HT-29 (cell line): ENCODE data around the gene DZIP3. TPM values are rescaled to one million over a fixed set of nuclear protein-coding genes. Genes with fewer than 3 reads are reported as not detected.
A peak's percentile ranks its signal among the peaks of the same experiment; 100 is the strongest.
"Not testable (repeated sequence)": the region's sequence is repeated elsewhere in the genome, so short reads cannot be mapped to it uniquely, and the experiment has no call there.

Experiments used
- DNase-seq: peaks from one replicate; pipeline ENCODE4 v3.0.0-alpha.2; 2015; ENCODE audit warnings: low spot score
- total RNA-seq: library from RNA; depleted of rRNA; stranded (reverse); fragments of >200 nt; shearing (Covaris generic); gene quantifications from 2 replicates; pipeline ENCODE4 v1.2.3, GENCODE V29; 2014

The DZIP3 gene
- total RNA-seq, 1 experiment from 2014 or later, result 2.8 TPM

- DNase-seq, result no peak
These were observed 12.9 kb downstream of the DZIP3 start for GRCh38 chr3:108602249-108602934.

- DNase-seq, result no peak
These were observed 13.4 kb downstream of the DZIP3 start for GRCh38 chr3:108602935-108603294.

GRCh38 chr3:108603691-108604090 lies 14.2 kb downstream of the DZIP3 start:
- DNase-seq, result no peak

GRCh38 chr3:108605028-108605427 lies 15.5 kb downstream of the DZIP3 start:
- DNase-seq, result no peak

GRCh38 chr3:108605491-108605890 lies 16.0 kb downstream of the DZIP3 start:
- no peak for DNase-seq

GRCh38 chr3:108608750-108609149 lies 19.2 kb downstream of the DZIP3 start:
- DNase-seq, result no peak

GRCh38 chr3:108610651-108611050 lies 21.1 kb downstream of the DZIP3 start:
- DNase-seq, result no peak

- DNase-seq, result not testable (repeated sequence)
These were observed 26.6 kb downstream of the DZIP3 start for GRCh38 chr3:108616090-108616489.

- DNase-seq, result peak; percentile 30
These were observed 30.7 kb downstream of the DZIP3 start for GRCh38 chr3:108620250-108620649.

GRCh38 chr3:108623504-108623903 lies 34.0 kb downstream of the DZIP3 start:
- DNase-seq, result no peak

- DNase-seq, result no peak
These were observed 40.5 kb downstream of the DZIP3 start for GRCh38 chr3:108629974-108630373.

GRCh38 chr3:108642526-108642925 lies 53.0 kb downstream of the DZIP3 start:
- DNase-seq, result no peak

GRCh38 chr3:108645364-108645763 lies 55.8 kb downstream of the DZIP3 start:
- DNase-seq, result no peak

- not testable (repeated sequence) for DNase-seq
These were observed 66.1 kb downstream of the DZIP3 start for GRCh38 chr3:108655664-108656063.

GRCh38 chr3:108661699-108662098 lies 72.2 kb downstream of the DZIP3 start:
- DNase-seq, result no peak

GRCh38 chr3:108662142-108662738 lies 72.7 kb downstream of the DZIP3 start:
- DNase-seq, result peak; percentile 88

GRCh38 chr3:108664266-108664665 lies 74.7 kb downstream of the DZIP3 start:
- DNase-seq, result no peak

- no peak for DNase-seq
These were observed 77.8 kb downstream of the DZIP3 start for GRCh38 chr3:108667312-108667711.

GRCh38 chr3:108669208-108669607 lies 79.7 kb downstream of the DZIP3 start:
- no peak for DNase-seq

GRCh38 chr3:108672701-108673100 lies 83.2 kb downstream of the DZIP3 start:
- DNase-seq, result no peak

- DNase-seq, result no peak
These were observed 84.6 kb downstream of the DZIP3 start for GRCh38 chr3:108673988-108674661.

GRCh38 chr3:108677811-108678210 lies 88.3 kb downstream of the DZIP3 start:
- no peak for DNase-seq

GRCh38 chr3:108692286-108692685 lies 102.8 kb downstream of the DZIP3 start:
- DNase-seq, result not testable (repeated sequence)
